PC-9 (cell line): ENCODE measurements around the gene RNU2-1. TPM values are rescaled to one million over a fixed set of nuclear protein-coding genes. Genes with fewer than 3 reads are reported as not detected.

ENCODE experiments used
- BruUV-seq: library from RNA; stranded (reverse); fragments of 400-500 nt; replicated peaks from 2 replicates; lab custom pipeline; 2021; lab: Mats Ljungman, UMichigan
- CTCF ChIA-PET: fragments of 300-600 bp; sonication (Branson Sonifier 250); formaldehyde crosslinking; loops from one replicate; lab custom pipeline; 2022; ENCODE audit warnings: antibody characterized with exemption; lab: Charles Lee
- POLR2A ChIA-PET: fragments of 300-600 bp; sonication (Branson Sonifier 250); formaldehyde crosslinking; loops from one replicate; lab custom pipeline; 2022; ENCODE audit warnings: antibody characterized with exemption; ENCODE audit not compliant: unreplicated experiment; lab: Charles Lee
- DNase-seq, 2 experiments: peaks; one replicate each; pipeline versions ENCODE4 v3.0.0 to v3.0.0-alpha.2; 2015 to 2022; ENCODE audit warnings: mixed read lengths in 1 of 2
- H2AFZ ChIP-seq: fragments of 200-600 bp; sonication (generic); 2 replicates; pipeline ENCODE4 v1.8.1; 2017; ENCODE audit warnings: antibody characterized with exemption
- H3F3A ChIP-seq: fragments of 200-600 bp; sonication (generic); 2 replicates; pipeline ENCODE4 v1.8.1; 2017; ENCODE audit warnings: antibody characterized with exemption, mild to moderate bottlenecking, low read depth; ENCODE audit not compliant: insufficient read depth
- H3K27ac ChIP-seq: fragments of 200-600 bp; sonication (generic); 2 replicates; pipeline ENCODE4 v1.6.1; 2016; ENCODE audit warnings: mixed run types
- H3K27me3 ChIP-seq: fragments of 200-600 bp; sonication (generic); 2 replicates; pipeline ENCODE4 v1.6.1; 2016; ENCODE audit warnings: low read depth, mixed run types; ENCODE audit not compliant: insufficient read depth
- H3K36me3 ChIP-seq: fragments of 200-600 bp; sonication (generic); 2 replicates; pipeline ENCODE4 v1.6.1; 2016; ENCODE audit warnings: low read depth, mixed run types
- H3K4me1 ChIP-seq: fragments of 200-600 bp; sonication (generic); replicated peaks from 2 replicates; pipeline ENCODE4 v1.6.1; 2016; ENCODE audit warnings: mixed run types; ENCODE audit not compliant: insufficient read depth
- H3K4me2 ChIP-seq: fragments of 200-600 bp; sonication (generic); 2 replicates; pipeline ENCODE4 v1.6.1; 2017; ENCODE audit warnings: mixed run types
- H3K4me3 ChIP-seq: fragments of 200-600 bp; sonication (generic); 2 replicates; pipeline ENCODE4 v1.6.1; 2016; ENCODE audit warnings: mixed run types
- H3K79me2 ChIP-seq: fragments of 200-600 bp; sonication (generic); 2 replicates; pipeline ENCODE4 v1.6.1; 2017; ENCODE audit warnings: low read depth, mixed run types
- H3K9me2 ChIP-seq: fragments of 200-600 bp; sonication (generic); 2 replicates; pipeline ENCODE4 v1.8.1; 2017; ENCODE audit warnings: mild to moderate bottlenecking; ENCODE audit not compliant: insufficient read depth
- H3K9me3 ChIP-seq: fragments of 200-600 bp; sonication (generic); 2 replicates; pipeline ENCODE4 v1.8.1; 2016; ENCODE audit warnings: low read depth; ENCODE audit not compliant: insufficient read depth
- H4K20me1 ChIP-seq: fragments of 200-600 bp; sonication (generic); 2 replicates; pipeline ENCODE4 v1.8.1; 2017; ENCODE audit not compliant: insufficient read depth
- EZH2 ChIP-seq: fragments of 200-600 bp; sonication (generic); IDR thresholded peaks from 2 replicates; pipeline ENCODE4 v1.8.0; 2017; ENCODE audit warnings: antibody characterized with exemption, low read depth
- intact Hi-C: fragments of 100-400 bp; cut with micrococcal nuclease; formaldehyde crosslinking; loops from one replicate; pipeline ENCODE4 v1.10.0; 2022; ENCODE audit not compliant: unreplicated experiment
- total RNA-seq: library from RNA; stranded (reverse); gene quantifications from 2 replicates; pipeline ENCODE4 v1.2.3, GENCODE V29; 2021
- TF ChIP-seq, protein P1 (sequence below): fragments of 200-600 bp; sonication (generic); conservative IDR thresholded peaks from 2 replicates; pipeline ENCODE4 v1.6.1; 2017; ENCODE audit warnings: mixed run types, antibody characterized with exemption, mild to moderate bottlenecking, moderate library complexity

Gene RNU2-1
- total RNA-seq, 1 experiment from 2014 or later = 4,274 TPM

DNA sequence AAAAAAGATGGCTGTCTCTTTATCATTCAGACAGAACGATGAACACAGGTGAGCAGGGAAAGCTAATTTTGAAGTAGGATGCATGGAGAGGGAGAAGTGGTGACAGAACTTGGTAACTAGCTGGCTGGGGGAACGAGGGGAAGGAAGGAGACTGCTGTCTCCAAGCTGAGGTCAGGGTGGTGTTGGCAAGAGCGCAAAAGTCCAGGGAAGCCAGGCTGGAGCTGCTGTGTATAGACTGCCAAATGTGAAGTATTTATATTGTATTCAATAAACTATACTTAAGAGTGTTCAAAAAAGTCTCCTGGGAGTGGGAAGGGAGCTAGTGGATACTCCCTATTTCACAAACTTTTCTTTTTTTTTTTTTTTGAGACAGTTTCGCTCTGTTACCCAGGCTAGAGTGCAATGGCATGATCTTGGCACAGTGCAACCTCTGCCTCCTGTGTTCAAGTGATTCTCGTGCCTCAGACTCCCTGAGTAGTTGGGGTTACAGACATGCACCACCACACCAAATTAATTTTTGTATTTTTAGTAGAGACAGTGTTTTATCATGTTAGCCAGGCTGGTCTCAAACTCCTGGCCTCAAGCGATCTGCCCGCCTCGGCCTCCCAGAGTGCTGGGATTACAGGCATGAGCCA, 13.9 kb downstream of the RNU2-1 start:
- POLR2A ChIA-PET = no interaction called here
- Histone ChIP-seq H3K9me3 (no peaks in the 10 kb centered on the region), H3K79me2 (no peaks in the 10 kb centered on the region), H4K20me1 (no peaks in the 10 kb centered on the region), H2AFZ (no peak overlapping the region), H3K4me3 (no peak overlapping the region), H3K4me2 (no peak overlapping the region), H3K36me3 (no peaks in the 10 kb centered on the region), H3K9me2 (no peaks in the 10 kb centered on the region), H3K4me1 (no peaks in the 10 kb centered on the region), H3F3A (no peaks in the 10 kb centered on the region), H3K27me3 (no peaks in the 10 kb centered on the region), H3K27ac (no peak overlapping the region)
- TF ChIP-seq, protein P1, sequence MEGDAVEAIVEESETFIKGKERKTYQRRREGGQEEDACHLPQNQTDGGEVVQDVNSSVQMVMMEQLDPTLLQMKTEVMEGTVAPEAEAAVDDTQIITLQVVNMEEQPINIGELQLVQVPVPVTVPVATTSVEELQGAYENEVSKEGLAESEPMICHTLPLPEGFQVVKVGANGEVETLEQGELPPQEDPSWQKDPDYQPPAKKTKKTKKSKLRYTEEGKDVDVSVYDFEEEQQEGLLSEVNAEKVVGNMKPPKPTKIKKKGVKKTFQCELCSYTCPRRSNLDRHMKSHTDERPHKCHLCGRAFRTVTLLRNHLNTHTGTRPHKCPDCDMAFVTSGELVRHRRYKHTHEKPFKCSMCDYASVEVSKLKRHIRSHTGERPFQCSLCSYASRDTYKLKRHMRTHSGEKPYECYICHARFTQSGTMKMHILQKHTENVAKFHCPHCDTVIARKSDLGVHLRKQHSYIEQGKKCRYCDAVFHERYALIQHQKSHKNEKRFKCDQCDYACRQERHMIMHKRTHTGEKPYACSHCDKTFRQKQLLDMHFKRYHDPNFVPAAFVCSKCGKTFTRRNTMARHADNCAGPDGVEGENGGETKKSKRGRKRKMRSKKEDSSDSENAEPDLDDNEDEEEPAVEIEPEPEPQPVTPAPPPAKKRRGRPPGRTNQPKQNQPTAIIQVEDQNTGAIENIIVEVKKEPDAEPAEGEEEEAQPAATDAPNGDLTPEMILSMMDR = no peak
- no peak for TF ChIP-seq EZH2
- CTCF ChIA-PET = no interaction called here
- intact Hi-C loops = no loop called here
- no TSS peak for BruUV-seq
- no peak for DNase-seq

- POLR2A ChIA-PET = interaction anchor here (0.6 kb wide), 1 partner anchor 97 kb away, joined by 3 read pairs; no protein-coding TSS in a partner anchor
Observed at GRCh38 chr17:43219001-43219400, 14.8 kb downstream of the RNU2-1 start.

DNA sequence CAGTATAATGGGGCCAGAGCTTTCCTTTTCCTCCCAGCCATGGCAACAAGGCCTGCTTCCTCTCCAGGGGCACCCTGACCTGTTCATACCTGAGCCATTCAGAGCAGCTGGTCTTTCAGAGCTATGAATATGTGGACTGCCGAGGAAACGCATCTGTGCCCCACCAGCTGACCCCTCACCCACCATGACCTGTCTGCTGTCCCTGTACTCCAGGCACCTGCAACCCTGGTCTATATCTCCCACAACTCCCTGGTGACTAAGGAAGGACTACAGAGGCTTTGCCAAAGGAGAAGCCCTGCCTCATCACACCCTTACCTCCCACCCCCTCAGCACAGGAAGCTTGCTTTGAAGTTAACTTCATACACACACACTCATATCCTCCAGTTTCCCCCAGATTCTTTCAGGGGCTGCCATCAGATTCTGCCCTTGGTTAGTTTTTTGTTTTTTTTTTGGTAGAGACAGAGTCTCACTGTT, 16.1 kb downstream of the RNU2-1 start:
- POLR2A ChIA-PET = no interaction called here
- Histone ChIP-seq H3K36me3 (no peaks in the 10 kb centered on the region), H3K9me3 (no peaks in the 10 kb centered on the region), H4K20me1 (no peaks in the 10 kb centered on the region), H3K79me2 (no peaks in the 10 kb centered on the region), H3K4me1 (no peaks in the 10 kb centered on the region; the same call in 1 of the 2 replicates), H2AFZ (no peak overlapping the region), H3K4me3 (no peak overlapping the region), H3K4me2 (no peak overlapping the region), H3K27me3 (no peaks in the 10 kb centered on the region), H3K27ac (no peak overlapping the region), H3K9me2 (no peaks in the 10 kb centered on the region), H3F3A (peaks cover 4% of the 10 kb centered on the region; the same call in 1 of the 2 replicates)
- CTCF ChIA-PET = no interaction called here
- no TSS peak for BruUV-seq
- intact Hi-C loops = no loop called here
- DNase-seq = no peak
- no peak for TF ChIP-seq EZH2
- TF ChIP-seq, protein P1 = no peak

More at GRCh38 chr17:43219001-43219400, 14.8 kb downstream of the RNU2-1 start:
- no peaks in the 10 kb centered on the region for H3K4me1 ChIP-seq
- TF ChIP-seq, protein P1 = no peak
- TF ChIP-seq EZH2 = no peak
- no peak for DNase-seq
- no peaks in the 10 kb centered on the region for H3K36me3 ChIP-seq
- H3K27me3 ChIP-seq = no peaks in the 10 kb centered on the region
- no peak overlapping the region for H2AFZ ChIP-seq
- BruUV-seq = no TSS peak
- no peaks in the 10 kb centered on the region for H3F3A ChIP-seq
- H3K4me3 ChIP-seq = no peak overlapping the region
- intact Hi-C loops = no loop called here
- H3K27ac ChIP-seq = no peak overlapping the region
- no peaks in the 10 kb centered on the region for H3K9me2 ChIP-seq
- CTCF ChIA-PET = no interaction called here
- H3K9me3 ChIP-seq = no peaks in the 10 kb centered on the region
- no peaks in the 10 kb centered on the region for H4K20me1 ChIP-seq
- H3K79me2 ChIP-seq = no peaks in the 10 kb centered on the region
- H3K4me2 ChIP-seq = no peak overlapping the region
